ENCODE data around the gene SMAGP.
"Not testable (repeated sequence)": the region's sequence is repeated elsewhere in the genome, so short reads cannot be mapped to it uniquely, and the experiment has no call there.

SMAGP gene

GRCh38 chr12:51291603-51292513 is 21.6 kb upstream of the SMAGP start:
- not testable (repeated sequence) for H3K4me3 ChIP-seq (ENCODE audit: low read depth in 1 of 2, low read length in 2 of 2); H3K27ac ChIP-seq (ENCODE audit: low read depth, low read length); H3K36me3 ChIP-seq (ENCODE audit: insufficient read depth, low read length); H3K9me3 ChIP-seq (ENCODE audit: low read length); H3K27me3 ChIP-seq (ENCODE audit: control insufficient read depth in 1 of 2, insufficient read depth in 2 of 2, low read length in 2 of 2); H3K4me1 ChIP-seq (ENCODE audit: insufficient read depth, low read length); H3K9ac ChIP-seq (ENCODE audit: low read length)

DNA sequence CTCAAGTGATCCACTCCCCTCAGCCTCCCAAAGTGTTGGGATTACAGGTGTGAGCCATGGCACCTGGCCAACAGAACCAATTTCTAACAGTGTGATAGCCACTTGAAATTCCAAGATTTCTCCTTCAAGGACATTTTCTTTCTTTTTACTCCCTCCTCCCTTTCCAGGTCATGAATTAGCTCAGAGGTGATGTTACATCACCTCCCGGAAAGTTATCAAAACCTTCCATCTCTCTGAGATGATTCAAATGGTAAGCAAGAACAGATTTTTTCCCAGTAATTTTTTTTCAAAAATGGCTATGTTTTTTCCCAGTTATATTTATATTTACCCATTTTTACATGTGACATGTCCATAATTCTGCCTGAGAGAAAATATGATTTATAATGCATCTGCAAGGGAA is 15.6 kb upstream of the SMAGP start:
- Histone ChIP-seq H3K9me3 (ENCODE audit: low read length) (no peaks in the 10 kb centered on the region), H3K36me3 (ENCODE audit: insufficient read depth, low read length) (no peaks in the 10 kb centered on the region)

GRCh38 chr12:51281202-51281924 is 11.1 kb upstream of the SMAGP start:
- H3K4me3 ChIP-seq (ENCODE audit: low read depth in 1 of 2, low read length in 2 of 2): no peak overlapping the region
- no peaks in the 10 kb centered on the region for H3K36me3 ChIP-seq (ENCODE audit: insufficient read depth, low read length)
- no peaks in the 10 kb centered on the region for H3K9me3 ChIP-seq (ENCODE audit: low read length)
- H3K27ac ChIP-seq (ENCODE audit: low read depth, low read length): no peak overlapping the region
- no peaks in the 10 kb centered on the region for H3K4me1 ChIP-seq (ENCODE audit: insufficient read depth, low read length)
- H3K27me3 ChIP-seq (ENCODE audit: control insufficient read depth in 1 of 2, insufficient read depth in 2 of 2, low read length in 2 of 2): no peaks in the 10 kb centered on the region
- no peak overlapping the region for H3K9ac ChIP-seq (ENCODE audit: low read length)

More for the DNA sequence above, 15.6 kb upstream of the SMAGP start:
- Histone ChIP-seq H3K27ac (ENCODE audit: low read depth, low read length) (no peak overlapping the region), H3K4me1 (ENCODE audit: insufficient read depth, low read length) (no peaks in the 10 kb centered on the region), H3K9ac (ENCODE audit: low read length) (no peak overlapping the region), H3K4me3 (ENCODE audit: low read depth in 1 of 2, low read length in 2 of 2) (no peak overlapping the region), H3K27me3 (ENCODE audit: control insufficient read depth in 1 of 2, insufficient read depth in 2 of 2, low read length in 2 of 2) (no peaks in the 10 kb centered on the region)

DNA sequence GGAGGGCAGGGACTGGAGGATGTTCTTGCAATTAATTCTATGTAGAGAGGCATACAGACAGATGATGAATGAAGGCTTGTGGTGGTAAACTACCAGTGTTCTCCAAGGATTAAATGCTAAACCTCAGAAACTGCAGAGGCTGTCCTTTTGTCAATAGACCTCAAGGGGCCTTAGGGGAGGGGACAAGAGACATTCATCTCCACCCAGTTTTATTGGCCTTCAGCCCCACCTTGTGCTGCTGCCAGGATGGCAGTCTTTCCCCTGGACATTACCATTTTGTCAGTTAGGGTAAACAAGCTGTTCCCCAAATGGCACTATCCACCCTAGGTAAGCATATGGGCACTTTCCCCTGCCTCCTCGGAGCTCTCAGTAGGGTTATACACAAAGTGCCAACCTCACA is 4.9 kb upstream of the SMAGP start:
- H3K4me1 ChIP-seq (ENCODE audit: insufficient read depth, low read length): no peaks in the 10 kb centered on the region
- H3K9ac ChIP-seq (ENCODE audit: low read length): no peak overlapping the region
- H3K27me3 ChIP-seq (ENCODE audit: control insufficient read depth in 1 of 2, insufficient read depth in 2 of 2, low read length in 2 of 2): no peaks in the 10 kb centered on the region
- no peaks in the 10 kb centered on the region for H3K36me3 ChIP-seq (ENCODE audit: insufficient read depth, low read length)
- H3K4me3 ChIP-seq (ENCODE audit: low read depth in 1 of 2, low read length in 2 of 2): no peak overlapping the region
- no peaks in the 10 kb centered on the region for H3K9me3 ChIP-seq (ENCODE audit: low read length)
- H3K27ac ChIP-seq (ENCODE audit: low read depth, low read length): no peak overlapping the region

GRCh38 chr12:51272810-51273209 is 2.6 kb upstream of the SMAGP start:
- not testable (repeated sequence) for H3K9me3 ChIP-seq (ENCODE audit: low read length); H3K27me3 ChIP-seq (ENCODE audit: control insufficient read depth in 1 of 2, insufficient read depth in 2 of 2, low read length in 2 of 2); H3K9ac ChIP-seq (ENCODE audit: low read length); H3K4me1 ChIP-seq (ENCODE audit: insufficient read depth, low read length); H3K36me3 ChIP-seq (ENCODE audit: insufficient read depth, low read length); H3K4me3 ChIP-seq (ENCODE audit: low read depth in 1 of 2, low read length in 2 of 2); H3K27ac ChIP-seq (ENCODE audit: low read depth, low read length)

DNA sequence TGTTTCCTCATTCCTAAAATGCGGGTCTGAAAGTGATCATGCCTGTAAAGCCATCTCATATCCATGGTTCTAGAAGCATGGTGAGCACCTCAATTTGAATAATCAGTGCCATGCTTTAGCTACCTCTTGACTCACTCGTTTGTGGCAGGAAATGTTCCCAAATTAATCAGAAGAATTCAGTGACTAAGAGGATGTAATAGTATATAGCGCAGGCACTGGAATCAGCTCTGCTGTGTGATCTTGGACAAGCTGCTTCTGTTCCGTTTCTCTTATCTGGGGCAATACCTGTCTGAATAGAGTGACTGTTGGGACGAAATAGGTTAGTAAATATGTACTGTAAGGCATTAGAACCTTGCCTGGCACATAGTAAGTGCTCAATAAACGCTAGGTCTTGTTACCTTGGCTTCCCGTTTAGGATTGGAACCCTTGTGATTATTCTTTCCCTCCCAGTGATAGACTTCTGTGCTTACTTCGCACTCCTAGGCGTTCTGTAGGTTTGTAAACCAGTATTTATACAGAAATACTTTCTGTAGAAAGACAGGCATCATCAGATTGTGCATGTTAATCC is 820 bp upstream of the SMAGP start:
- no peaks in the 10 kb centered on the region for H3K27me3 ChIP-seq (ENCODE audit: control insufficient read depth in 1 of 2, insufficient read depth in 2 of 2, low read length in 2 of 2)
- no peaks in the 10 kb centered on the region for H3K36me3 ChIP-seq (ENCODE audit: insufficient read depth, low read length)
- peak overlapping the region; percentile 65 to 66 for H3K4me3 ChIP-seq (ENCODE audit: low read depth in 1 of 2, low read length in 2 of 2)
- H3K9ac ChIP-seq (ENCODE audit: low read length): no peak overlapping the region
- H3K27ac ChIP-seq (ENCODE audit: low read depth, low read length): no peak overlapping the region
- H3K9me3 ChIP-seq (ENCODE audit: low read length): no peaks in the 10 kb centered on the region
- no peaks in the 10 kb centered on the region for H3K4me1 ChIP-seq (ENCODE audit: insufficient read depth, low read length)

DNA sequence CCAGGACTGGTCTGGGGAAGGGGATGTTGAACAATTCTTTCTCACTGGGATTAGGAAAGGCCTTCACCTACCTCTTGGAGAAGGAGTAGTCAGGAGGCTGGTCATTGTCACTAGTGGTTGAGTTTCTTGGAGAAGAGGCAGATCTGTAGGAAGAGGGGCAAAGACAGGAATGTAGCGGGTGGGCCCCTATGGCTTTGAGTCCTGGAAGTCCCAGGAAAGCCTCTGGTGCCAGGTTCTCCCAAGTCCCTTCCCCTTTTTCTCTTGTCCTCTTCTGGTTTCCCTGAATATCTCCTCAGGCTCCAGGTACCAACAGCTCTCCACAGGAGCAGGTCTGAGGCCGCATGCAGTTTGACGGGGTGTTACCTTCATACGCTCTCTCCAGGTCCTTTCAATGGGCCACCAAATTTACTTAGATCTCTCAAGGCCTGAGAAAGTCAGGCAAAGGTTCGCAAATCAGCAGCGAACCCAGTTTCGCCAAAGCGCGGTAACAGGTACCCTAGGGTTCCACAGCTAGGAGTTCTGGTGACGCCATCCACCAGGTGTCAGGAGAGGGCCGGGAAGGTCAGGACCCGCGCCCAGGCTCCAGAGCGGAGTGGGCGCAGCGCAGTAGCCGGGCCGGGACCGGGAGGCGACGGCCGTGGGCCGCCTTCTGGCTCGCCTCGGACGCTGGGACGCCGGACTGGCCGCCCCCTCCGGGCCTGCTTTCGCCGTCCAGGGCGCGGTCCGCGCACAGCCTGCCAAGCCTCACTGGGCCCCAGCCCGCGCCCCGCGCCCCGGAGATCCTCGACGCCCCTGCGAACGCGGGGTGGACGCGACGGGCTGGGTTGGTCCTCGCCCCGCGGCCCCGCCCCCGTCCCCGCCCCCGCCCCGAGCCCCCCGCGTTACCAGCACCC is 795 bp downstream of the SMAGP start:
- no peak overlapping the region for H3K4me3 ChIP-seq (ENCODE audit: low read depth in 1 of 2, low read length in 2 of 2)
- H3K9me3 ChIP-seq (ENCODE audit: low read length): no peaks in the 10 kb centered on the region
- H3K9ac ChIP-seq (ENCODE audit: low read length): no peak overlapping the region
- H3K27me3 ChIP-seq (ENCODE audit: control insufficient read depth in 1 of 2, insufficient read depth in 2 of 2, low read length in 2 of 2): no peaks in the 10 kb centered on the region
- no peaks in the 10 kb centered on the region for H3K4me1 ChIP-seq (ENCODE audit: insufficient read depth, low read length)
- H3K27ac ChIP-seq (ENCODE audit: low read depth, low read length): no peak overlapping the region
- no peaks in the 10 kb centered on the region for H3K36me3 ChIP-seq (ENCODE audit: insufficient read depth, low read length)

- H3K4me1 ChIP-seq (ENCODE audit: insufficient read depth, low read length): no peaks in the 10 kb centered on the region
- no peak overlapping the region for H3K9ac ChIP-seq (ENCODE audit: low read length)
- no peak overlapping the region for H3K4me3 ChIP-seq (ENCODE audit: low read depth in 1 of 2, low read length in 2 of 2)
- H3K9me3 ChIP-seq (ENCODE audit: low read length): no peaks in the 10 kb centered on the region
- H3K27ac ChIP-seq (ENCODE audit: low read depth, low read length): no peak overlapping the region
- H3K27me3 ChIP-seq (ENCODE audit: control insufficient read depth in 1 of 2, insufficient read depth in 2 of 2, low read length in 2 of 2): no peaks in the 10 kb centered on the region
- H3K36me3 ChIP-seq (ENCODE audit: insufficient read depth, low read length): no peaks in the 10 kb centered on the region
Measured at GRCh38 chr12:51265024-51265423, 5.2 kb downstream of the SMAGP start.

- no peaks in the 10 kb centered on the region for H3K36me3 ChIP-seq (ENCODE audit: insufficient read depth, low read length)
- H3K27ac ChIP-seq (ENCODE audit: low read depth, low read length): no peak overlapping the region
- no peak overlapping the region for H3K4me3 ChIP-seq (ENCODE audit: low read depth in 1 of 2, low read length in 2 of 2)
- H3K4me1 ChIP-seq (ENCODE audit: insufficient read depth, low read length): no peaks in the 10 kb centered on the region
- no peaks in the 10 kb centered on the region for H3K27me3 ChIP-seq (ENCODE audit: control insufficient read depth in 1 of 2, insufficient read depth in 2 of 2, low read length in 2 of 2)
- H3K9ac ChIP-seq (ENCODE audit: low read length): no peak overlapping the region
- H3K9me3 ChIP-seq (ENCODE audit: low read length): no peaks in the 10 kb centered on the region
Measured at GRCh38 chr12:51264297-51264696, 5.9 kb downstream of the SMAGP start.

GRCh38 chr12:51263341-51263740 is 6.9 kb downstream of the SMAGP start:
- no peaks in the 10 kb centered on the region for H3K9me3 ChIP-seq (ENCODE audit: low read length)
- no peaks in the 10 kb centered on the region for H3K4me1 ChIP-seq (ENCODE audit: insufficient read depth, low read length)
- no peak overlapping the region for H3K4me3 ChIP-seq (ENCODE audit: low read depth in 1 of 2, low read length in 2 of 2)
- no peaks in the 10 kb centered on the region for H3K36me3 ChIP-seq (ENCODE audit: insufficient read depth, low read length)
- H3K27ac ChIP-seq (ENCODE audit: low read depth, low read length): no peak overlapping the region
- no peaks in the 10 kb centered on the region for H3K27me3 ChIP-seq (ENCODE audit: control insufficient read depth in 1 of 2, insufficient read depth in 2 of 2, low read length in 2 of 2)
- no peak overlapping the region for H3K9ac ChIP-seq (ENCODE audit: low read length)

DNA sequence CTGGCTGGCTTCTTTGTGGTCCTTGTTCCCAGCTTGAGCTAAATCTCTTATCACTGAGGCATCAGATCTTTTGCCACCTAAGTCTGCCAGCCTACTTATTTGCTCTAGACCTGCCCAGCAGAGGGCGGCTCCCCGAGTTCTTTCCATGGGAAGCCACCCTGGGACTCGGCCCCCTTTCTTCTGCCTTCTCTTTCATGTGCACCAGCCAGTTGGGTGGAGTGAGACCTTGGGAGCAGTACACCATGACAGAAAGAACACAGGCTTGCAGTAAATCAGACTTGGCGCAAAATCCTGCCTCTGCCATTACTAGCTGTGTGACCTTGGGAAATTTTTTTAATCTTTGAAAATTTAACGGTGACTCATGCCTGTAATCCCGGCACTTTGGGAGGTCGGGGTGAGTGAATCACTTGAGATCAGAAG is 7.4 kb downstream of the SMAGP start:
- no peaks in the 10 kb centered on the region for H3K36me3 ChIP-seq (ENCODE audit: insufficient read depth, low read length)
- H3K27ac ChIP-seq (ENCODE audit: low read depth, low read length): no peak overlapping the region
- H3K4me3 ChIP-seq (ENCODE audit: low read depth in 1 of 2, low read length in 2 of 2): no peak overlapping the region
- no peak overlapping the region for H3K9ac ChIP-seq (ENCODE audit: low read length)
- no peaks in the 10 kb centered on the region for H3K4me1 ChIP-seq (ENCODE audit: insufficient read depth, low read length)
- H3K9me3 ChIP-seq (ENCODE audit: low read length): no peaks in the 10 kb centered on the region
- no peaks in the 10 kb centered on the region for H3K27me3 ChIP-seq (ENCODE audit: control insufficient read depth in 1 of 2, insufficient read depth in 2 of 2, low read length in 2 of 2)
